ENCODE data around the gene KRT86. TPM values are rescaled to one million over a fixed set of nuclear protein-coding genes. Genes with fewer than 3 reads are reported as not detected.

Gene KRT86
- total and polyA plus RNA-seq, 2 of the 8 experiments (the other 6 are each of a cell fraction or from before 2014, with no cell fraction given) = 0.12 TPM; not detected in 1

DNA sequence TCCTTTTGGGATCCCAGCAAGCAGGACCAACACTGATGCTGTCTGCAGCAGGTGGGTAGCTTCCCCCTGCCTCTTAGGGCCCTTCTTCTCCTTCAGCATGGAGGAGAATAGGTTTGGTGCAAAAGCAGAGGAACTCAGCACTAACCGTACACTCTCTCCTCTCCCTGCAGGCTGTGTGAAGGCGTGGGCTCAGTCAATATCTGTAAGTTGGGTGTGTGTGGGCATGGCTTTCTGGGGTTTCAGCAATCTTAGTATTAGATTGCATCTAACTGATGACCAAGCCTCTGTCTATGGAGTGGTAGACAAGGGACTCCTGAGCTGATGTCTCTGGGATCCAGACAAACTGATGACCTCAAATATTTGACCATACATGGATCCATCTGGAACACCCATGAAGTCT, 78.5 kb downstream of the KRT86 start (continued):
- TF ChIP-seq CTCF (IDR thresholded peaks at IDR 0.05; ENCODE audit: control extremely low read depth in 1 of 3, insufficient read depth in 1 of 3, low read depth in 1 of 3, low read length in 3 of 3) (no peak), JUN (IDR thresholded peaks at IDR 0.05; ENCODE audit: low read depth, low read length) (no peak), CTBP2 (IDR thresholded peaks at IDR 0.05; ENCODE audit: borderline replicate concordance, insufficient read depth, insufficient read length, low read length) (no peak)
